Measurements from ENCODE around the gene MGST2.

MGST2 gene

GRCh38 chr4:139672215-139672614 lies 6.6 kb downstream of the MGST2 start:
- Histone ChIP-seq H3K9me3 (ENCODE audit: severe bottlenecking) (no peaks in the 10 kb centered on the region), H3K27ac (ENCODE audit: poor library complexity, severe bottlenecking) (no peak overlapping the region), H3K36me3 (ENCODE audit: low read depth) (0 out of 2 replicates have a peak, but pooled peaks cover 2% of the 10 kb centered on the region), H3K4me3 (ENCODE audit: severe bottlenecking) (no peak overlapping the region), H3K4me1 (ENCODE audit: insufficient read depth, poor library complexity, severe bottlenecking) (peaks cover 2% of the 10 kb centered on the region), H3K27me3 (ENCODE audit: insufficient read depth, poor library complexity, severe bottlenecking) (no peaks in the 10 kb centered on the region)
- TF ChIP-seq, protein P1, sequence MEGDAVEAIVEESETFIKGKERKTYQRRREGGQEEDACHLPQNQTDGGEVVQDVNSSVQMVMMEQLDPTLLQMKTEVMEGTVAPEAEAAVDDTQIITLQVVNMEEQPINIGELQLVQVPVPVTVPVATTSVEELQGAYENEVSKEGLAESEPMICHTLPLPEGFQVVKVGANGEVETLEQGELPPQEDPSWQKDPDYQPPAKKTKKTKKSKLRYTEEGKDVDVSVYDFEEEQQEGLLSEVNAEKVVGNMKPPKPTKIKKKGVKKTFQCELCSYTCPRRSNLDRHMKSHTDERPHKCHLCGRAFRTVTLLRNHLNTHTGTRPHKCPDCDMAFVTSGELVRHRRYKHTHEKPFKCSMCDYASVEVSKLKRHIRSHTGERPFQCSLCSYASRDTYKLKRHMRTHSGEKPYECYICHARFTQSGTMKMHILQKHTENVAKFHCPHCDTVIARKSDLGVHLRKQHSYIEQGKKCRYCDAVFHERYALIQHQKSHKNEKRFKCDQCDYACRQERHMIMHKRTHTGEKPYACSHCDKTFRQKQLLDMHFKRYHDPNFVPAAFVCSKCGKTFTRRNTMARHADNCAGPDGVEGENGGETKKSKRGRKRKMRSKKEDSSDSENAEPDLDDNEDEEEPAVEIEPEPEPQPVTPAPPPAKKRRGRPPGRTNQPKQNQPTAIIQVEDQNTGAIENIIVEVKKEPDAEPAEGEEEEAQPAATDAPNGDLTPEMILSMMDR (IDR thresholded peaks at IDR 0.05; ENCODE audit: poor library complexity, severe bottlenecking) = no peak
- DNase-seq (ENCODE audit: low spot score) (no peak), ATAC-seq (ENCODE audit: low read depth) (no peak; the same call in 2 of the 3 replicates)

DNA sequence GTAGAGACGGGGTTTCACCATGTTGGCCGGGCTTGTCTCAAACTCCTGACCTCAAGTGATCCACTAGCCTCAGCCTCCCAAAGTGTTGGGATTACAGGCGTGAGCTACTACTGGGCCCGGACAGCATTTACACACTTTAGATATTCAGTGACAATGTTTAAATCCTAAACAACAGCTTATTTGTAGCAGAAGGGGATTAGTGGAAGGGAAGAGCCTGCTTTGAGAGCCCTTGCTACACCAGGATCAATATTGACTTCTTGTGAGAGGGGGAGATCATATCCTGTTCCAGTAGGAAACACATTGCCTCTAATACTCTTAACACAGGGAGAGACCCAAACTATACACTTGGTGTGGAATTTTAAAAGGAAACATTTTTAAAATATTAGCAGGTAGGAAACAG lies 7.1 kb downstream of the MGST2 start:
- Histone ChIP-seq H3K4me3 (ENCODE audit: severe bottlenecking) (no peak overlapping the region), H3K9me3 (ENCODE audit: severe bottlenecking) (no peaks in the 10 kb centered on the region), H3K27ac (ENCODE audit: poor library complexity, severe bottlenecking) (no peak overlapping the region), H3K4me1 (ENCODE audit: insufficient read depth, poor library complexity, severe bottlenecking) (no peaks in the 10 kb centered on the region), H3K36me3 (ENCODE audit: low read depth) (0 out of 2 replicates have a peak, but pooled peaks cover 2% of the 10 kb centered on the region), H3K27me3 (ENCODE audit: insufficient read depth, poor library complexity, severe bottlenecking) (no peaks in the 10 kb centered on the region)
- DNase-seq (ENCODE audit: low spot score) (no peak), ATAC-seq (ENCODE audit: low read depth) (no peak)
- TF ChIP-seq, protein P1 (IDR thresholded peaks at IDR 0.05; ENCODE audit: poor library complexity, severe bottlenecking) = no peak

- ATAC-seq (ENCODE audit: low read depth) (no peak), DNase-seq (ENCODE audit: low spot score) (no peak)
These were observed 9.4 kb downstream of the MGST2 start for GRCh38 chr4:139674875-139675550.

GRCh38 chr4:139675651-139676050 lies 10.0 kb downstream of the MGST2 start:
- no peak for ATAC-seq (ENCODE audit: low read depth)

More at GRCh38 chr4:139674875-139675550, 9.4 kb downstream of the MGST2 start:
- H3K36me3 ChIP-seq (ENCODE audit: low read depth) = peaks cover 22% of the 10 kb centered on the region
- TF ChIP-seq, protein P1 (IDR thresholded peaks at IDR 0.05; ENCODE audit: poor library complexity, severe bottlenecking) = no peak
- no peak overlapping the region for H3K27ac ChIP-seq (ENCODE audit: poor library complexity, severe bottlenecking)
- no peaks in the 10 kb centered on the region for H3K4me1 ChIP-seq (ENCODE audit: insufficient read depth, poor library complexity, severe bottlenecking)
- no peaks in the 10 kb centered on the region for H3K27me3 ChIP-seq (ENCODE audit: insufficient read depth, poor library complexity, severe bottlenecking)
- no peak overlapping the region for H3K4me3 ChIP-seq (ENCODE audit: severe bottlenecking)
- no peaks in the 10 kb centered on the region for H3K9me3 ChIP-seq (ENCODE audit: severe bottlenecking)

More at GRCh38 chr4:139675651-139676050, 10.0 kb downstream of the MGST2 start:
- H3K27ac ChIP-seq (ENCODE audit: poor library complexity, severe bottlenecking) = no peak overlapping the region
- TF ChIP-seq, protein P1 (IDR thresholded peaks at IDR 0.05; ENCODE audit: poor library complexity, severe bottlenecking) = no peak
- no peaks in the 10 kb centered on the region for H3K27me3 ChIP-seq (ENCODE audit: insufficient read depth, poor library complexity, severe bottlenecking)
- H3K9me3 ChIP-seq (ENCODE audit: severe bottlenecking) = no peaks in the 10 kb centered on the region
- H3K36me3 ChIP-seq (ENCODE audit: low read depth) = peaks cover 24% of the 10 kb centered on the region
- H3K4me3 ChIP-seq (ENCODE audit: severe bottlenecking) = no peak overlapping the region
- DNase-seq (ENCODE audit: low spot score) = no peak
- H3K4me1 ChIP-seq (ENCODE audit: insufficient read depth, poor library complexity, severe bottlenecking) = no peaks in the 10 kb centered on the region
